Measurements from ENCODE around the gene SI.
"Not testable (repeated sequence)": the region's sequence is repeated elsewhere in the genome, so short reads cannot be mapped to it uniquely, and the experiment has no call there.

The SI gene

GRCh38 chr3:165078293-165078692 lies at the start of gene SI:
TSS of gene SI (minus strand) at chr3:165078496. CDS start at chr3:165076012, 2,484 bp downstream.
- no peak for DNase-seq

- no peak for DNase-seq
Measured at GRCh38 chr3:165125836-165126235, 47.5 kb upstream of the SI start.

- DNase-seq, result no peak
Measured at GRCh38 chr3:165111401-165111800, 33.1 kb upstream of the SI start.

- DNase-seq, result no peak
Measured at GRCh38 chr3:165103616-165104015, 25.3 kb upstream of the SI start.

GRCh38 chr3:165082650-165083049 lies 4.4 kb upstream of the SI start:
- no peak for DNase-seq

GRCh38 chr3:165081183-165081582 lies 2.9 kb upstream of the SI start:
- no peak for DNase-seq

GRCh38 chr3:165075695-165076094 lies 2.6 kb downstream of the SI start:
- no peak for DNase-seq

GRCh38 chr3:165070682-165071081 lies 7.6 kb downstream of the SI start:
- DNase-seq, result no peak

- DNase-seq, result no peak
Measured at GRCh38 chr3:165056510-165056909, 21.8 kb downstream of the SI start.

GRCh38 chr3:165040186-165040585 lies 38.1 kb downstream of the SI start:
- no peak for DNase-seq

GRCh38 chr3:165011557-165011956 lies 66.7 kb downstream of the SI start:
- no peak for DNase-seq

GRCh38 chr3:164984947-164985346 lies 93.3 kb downstream of the SI start:
- no peak for DNase-seq

- DNase-seq, result no peak
Measured at GRCh38 chr3:164962610-164963009, 115.7 kb downstream of the SI start.

- no peak for DNase-seq
Measured at GRCh38 chr3:164952966-164953365, 125.3 kb downstream of the SI start.

- DNase-seq, result not testable (repeated sequence)
Measured at GRCh38 chr3:164951403-164951802, 126.9 kb downstream of the SI start.

- no peak for DNase-seq
Measured at GRCh38 chr3:164940745-164941144, 137.6 kb downstream of the SI start.

GRCh38 chr3:164929642-164930041 lies 148.7 kb downstream of the SI start:
- DNase-seq, result no peak
